HG03457 (cell line): ENCODE measurements around the gene GMPPB.

ENCODE experiments used
- ATAC-seq: cut with Tn5 transposase; IDR thresholded peaks from one replicate; pipeline ENCODE4 v1.9.1; 2021; ENCODE audit warnings: moderate number of reproducible peaks; ENCODE audit not compliant: unreplicated experiment

GMPPB gene

DNA sequence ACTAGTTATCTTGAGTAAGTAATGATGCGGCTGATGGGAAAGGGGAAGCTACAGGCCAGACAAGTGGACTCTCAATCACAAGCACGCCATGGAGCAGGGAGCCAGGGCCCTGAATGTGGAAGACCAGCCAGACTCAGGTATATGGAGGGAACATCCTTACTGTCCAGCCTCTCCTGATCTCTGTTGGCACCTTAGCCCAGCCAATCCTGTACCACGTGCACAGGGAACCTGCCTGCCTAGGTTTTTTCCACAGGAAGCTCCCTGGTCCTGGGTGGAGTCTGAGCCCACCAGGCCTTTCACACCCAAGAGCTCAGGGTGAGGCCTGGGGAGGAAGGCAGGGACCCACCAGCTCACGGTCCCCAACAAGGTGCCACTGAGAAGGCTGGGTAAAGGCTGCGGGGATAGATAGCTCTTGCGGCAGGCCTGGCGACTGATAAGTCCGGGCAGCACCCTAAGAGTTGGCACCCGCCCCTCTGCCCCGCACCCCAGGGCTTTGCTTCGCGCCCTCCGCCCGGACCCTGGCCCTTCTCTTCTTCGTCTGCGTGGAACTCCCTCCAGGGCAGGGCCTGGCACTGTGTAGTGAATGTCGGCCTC lies 50.5 kb downstream of the GMPPB start:
- no peak for ATAC-seq

DNA sequence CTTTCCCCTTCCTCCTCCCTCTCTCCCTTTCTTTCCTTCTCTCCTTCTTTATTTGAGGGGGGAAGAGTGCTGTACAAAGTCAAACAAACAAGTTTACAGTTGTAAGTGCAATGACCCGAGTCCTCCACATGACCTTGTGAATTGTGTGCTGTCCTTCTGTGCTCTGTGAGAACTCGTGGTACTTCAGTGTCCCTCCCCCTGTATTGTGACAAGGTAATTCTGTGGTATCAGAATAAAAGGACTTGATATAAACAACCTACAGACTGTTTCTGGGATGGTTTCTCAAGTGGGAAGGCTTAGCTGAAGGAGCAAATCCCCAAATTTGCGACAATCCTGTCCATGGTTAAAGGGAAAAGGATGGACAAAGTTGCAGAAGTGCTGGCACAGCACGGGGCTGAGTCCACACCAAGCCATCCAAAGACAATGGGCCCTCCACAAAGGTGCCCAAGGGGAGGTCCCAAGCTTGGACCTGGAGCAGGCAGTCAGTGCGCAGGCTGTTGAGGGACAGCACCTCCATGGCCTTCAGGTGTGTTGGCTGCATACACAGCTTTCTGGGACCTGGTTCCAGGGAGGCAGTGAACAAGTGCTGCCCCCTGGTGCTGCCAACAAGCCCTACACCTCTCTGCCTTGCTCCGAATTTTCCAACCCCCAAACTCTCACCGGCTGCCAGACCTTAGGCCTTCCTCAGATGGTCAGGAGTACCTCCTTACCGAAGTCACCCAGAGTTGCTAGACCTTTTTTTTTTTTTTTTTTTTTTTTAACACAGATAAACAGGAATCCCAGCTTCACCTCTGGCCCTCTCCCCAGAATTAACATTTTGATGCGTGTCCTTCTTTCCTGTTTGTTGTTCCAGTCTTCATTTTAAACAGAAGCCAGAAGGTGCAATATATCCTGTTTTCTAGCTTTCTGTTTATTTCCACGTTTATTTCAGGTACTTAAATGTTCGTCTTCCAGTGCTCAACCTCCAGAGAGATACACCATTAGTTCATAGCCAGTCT lies 52.2 kb downstream of the GMPPB start:
- no peak for ATAC-seq

DNA sequence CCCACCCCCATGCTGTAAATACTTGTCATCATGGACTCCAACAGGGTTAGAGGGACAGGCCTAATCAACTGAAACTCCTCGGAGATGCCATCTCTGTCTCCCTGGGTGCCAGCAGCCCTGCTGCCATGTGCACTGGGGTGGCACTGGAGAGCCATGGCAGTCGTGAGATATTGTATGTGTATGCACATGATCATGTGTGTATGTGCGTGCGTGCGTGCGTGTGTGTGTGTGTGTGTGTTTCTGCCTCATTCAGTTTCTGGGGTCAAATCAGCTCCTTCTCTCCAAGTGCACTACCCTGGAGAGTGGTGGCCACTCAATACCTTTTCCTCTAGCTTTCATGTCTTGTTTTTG lies 52.8 kb downstream of the GMPPB start:
- ATAC-seq = no peak
